Stomach (tissue), 9 donors: ENCODE results near the gene USP37. TPM values are rescaled to one million over a fixed set of nuclear protein-coding genes. Genes with fewer than 3 reads are reported as not detected.
A peak's percentile ranks its signal among the peaks of the same experiment; 100 is the strongest.

ENCODE experiments used
- DNase-seq, 2 donors: peaks; one replicate each; pipeline versions ENCODE4 v3.0.0 to v3.0.0-alpha.2; 2013 to 2019
- H3K27ac ChIP-seq, 5 donors: fragments of 200-600 bp in 4 of 5; sonication (generic) in 4 of 5; one replicate each; pipeline ENCODE4 v1.5.1; 2013 to 2019; ENCODE audit warnings: mild to moderate bottlenecking in 1 of 5, moderate library complexity in 1 of 5
- H3K27me3 ChIP-seq, 3 donors: fragments of 200-600 bp; sonication (generic); one replicate each; pipeline ENCODE4 v1.5.1; 2017 to 2019; ENCODE audit warnings: mixed run types in 1 of 3
- H3K36me3 ChIP-seq, 4 donors: fragments of 200-600 bp; sonication (generic); 1 replicate in 3 of 4; 2 replicates in 1 of 4; pipeline ENCODE4 v1.5.1; 2016 to 2019
- H3K4me1 ChIP-seq, 4 donors: fragments of 200-600 bp; sonication (generic); one replicate each; pipeline ENCODE4 v1.5.1; 2016 to 2019
- H3K4me3 ChIP-seq, 4 donors: fragments of 200-600 bp; sonication (generic) in 3 of 4; one replicate each; pipeline ENCODE4 v1.5.1; 2016 to 2019; ENCODE audit warnings: mild to moderate bottlenecking in 1 of 4
- H3K9me3 ChIP-seq, 4 donors: fragments of 200-600 bp; sonication (generic); one replicate each; pipeline ENCODE4 v1.5.1; 2016 to 2019
- EP300 ChIP-seq: sonication (generic); formaldehyde crosslinking; IDR thresholded peaks from one replicate; pipeline ENCODE4 v1.6.1; 2017; ENCODE audit warnings: antibody characterized with exemption
- POLR2A ChIP-seq, 4 donors: fragments of 450-650 bp; IDR thresholded peaks; one replicate each; pipeline ENCODE4 v1.6.1; 2016; ENCODE audit warnings: antibody characterized with exemption in 4 of 4, control low read depth in 2 of 4, mild to moderate bottlenecking in 1 of 4, moderate library complexity in 1 of 4
- POLR2AphosphoS5 ChIP-seq, 3 donors: sonication (generic); formaldehyde crosslinking; IDR thresholded peaks; one replicate each; pipeline ENCODE4 v1.6.1; 2016; ENCODE audit warnings: antibody characterized with exemption in 3 of 3
- WGBS, 5 donors: extraction: QIAGEN DNeasy Blood & Tissue Kit in 3 of 5; methylation state at CpG; one replicate each; pipeline versions ENCODE4 v1.1.5 to v1.1.7; 2013 to 2018; 5-methylcytosine and 5-hydroxymethylcytosine counted together
- intact Hi-C: fragments of 100-400 bp; cut with DNase I; formaldehyde crosslinking; loops from one replicate; pipeline ENCODE4 v1.15.1; 2023; ENCODE audit warnings: low total_unique reads
- polyA plus RNA-seq, 3 donors: library from polyadenylated mRNA; stranded (reverse); fragments of 200-250 nt; gene quantifications; one replicate each; pipeline ENCODE4 v1.2.3, GENCODE V29; 2013
- total RNA-seq, 5 donors: library from RNA; depleted of rRNA; stranded (reverse); fragments of >200 nt; gene quantifications; one replicate each; pipeline versions ENCODE4 v1.1.0 to v1.2.3, GENCODE V29; 2014 to 2016
- TF ChIP-seq, protein P1 (sequence below), 7 experiments: fragments of 450-650 bp in 4 of 7; fragments of 200-600 bp in 3 of 7; sonication (generic) in 3 of 7; IDR thresholded peaks; one replicate each; pipeline ENCODE4 v1.5.1; 2016 to 2019; ENCODE audit warnings: antibody characterized with exemption in 7 of 7, control low read depth in 2 of 7, mild to moderate bottlenecking in 1 of 7
- donor health status: healthy with polysubstance abuse.
- donor health status: Bipolar disorder and iron deficiency.
- donor health status: healthy.

Gene USP37
- total and polyA plus RNA-seq, 8 donors = 1.6 to 81.4 (median 5.2) TPM

- Histone ChIP-seq H3K9me3 (no peaks in the 10 kb centered on the region), H3K4me1 (peaks cover 0 to 18% (median 3%) of the 10 kb centered on the region in 4 donors), H3K36me3 (peaks cover 22 to 79% (median 71%) of the 10 kb centered on the region in 4 donors), H3K27me3 (no peaks in the 10 kb centered on the region), H3K4me3 (no peak overlapping the region), H3K27ac (peak overlapping the region in 3 of 5 donors; percentile 0 to 63 (median 25))
- no peak for DNase-seq
- intact Hi-C loops = no loop called here
- TF ChIP-seq POLR2A (IDR thresholded peaks at IDR 0.05) (no peak), POLR2AphosphoS5 (IDR thresholded peaks at IDR 0.05) (no peak)
These were observed 90.9 kb downstream of the USP37 start for GRCh38 chr2:218477247-218477646.

GRCh38 chr2:218476676-218477075, 91.5 kb downstream of the USP37 start:
- H3K4me3 ChIP-seq = no peak overlapping the region
- H3K27ac ChIP-seq = peak overlapping the region in 3 of 5 donors; percentile 59 to 71 (median 62)
- peak in 1 of 2 donors; percentile 52 for DNase-seq
- no peaks in the 10 kb centered on the region for H3K27me3 ChIP-seq
- 43 to 74% (median 50%) methylated on average over 3 of the region's 3 CpGs for WGBS, 5 donors
- peaks cover 0 to 19% (median 3%) of the 10 kb centered on the region in 4 donors for H3K4me1 ChIP-seq
- H3K9me3 ChIP-seq = no peaks in the 10 kb centered on the region
- peaks cover 19 to 79% (median 71%) of the 10 kb centered on the region in 4 donors for H3K36me3 ChIP-seq
- TF ChIP-seq EP300 = no peak
- TF ChIP-seq, protein P1, sequence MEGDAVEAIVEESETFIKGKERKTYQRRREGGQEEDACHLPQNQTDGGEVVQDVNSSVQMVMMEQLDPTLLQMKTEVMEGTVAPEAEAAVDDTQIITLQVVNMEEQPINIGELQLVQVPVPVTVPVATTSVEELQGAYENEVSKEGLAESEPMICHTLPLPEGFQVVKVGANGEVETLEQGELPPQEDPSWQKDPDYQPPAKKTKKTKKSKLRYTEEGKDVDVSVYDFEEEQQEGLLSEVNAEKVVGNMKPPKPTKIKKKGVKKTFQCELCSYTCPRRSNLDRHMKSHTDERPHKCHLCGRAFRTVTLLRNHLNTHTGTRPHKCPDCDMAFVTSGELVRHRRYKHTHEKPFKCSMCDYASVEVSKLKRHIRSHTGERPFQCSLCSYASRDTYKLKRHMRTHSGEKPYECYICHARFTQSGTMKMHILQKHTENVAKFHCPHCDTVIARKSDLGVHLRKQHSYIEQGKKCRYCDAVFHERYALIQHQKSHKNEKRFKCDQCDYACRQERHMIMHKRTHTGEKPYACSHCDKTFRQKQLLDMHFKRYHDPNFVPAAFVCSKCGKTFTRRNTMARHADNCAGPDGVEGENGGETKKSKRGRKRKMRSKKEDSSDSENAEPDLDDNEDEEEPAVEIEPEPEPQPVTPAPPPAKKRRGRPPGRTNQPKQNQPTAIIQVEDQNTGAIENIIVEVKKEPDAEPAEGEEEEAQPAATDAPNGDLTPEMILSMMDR (IDR thresholded peaks at IDR 0.05) = no peak
- TF ChIP-seq POLR2AphosphoS5 (IDR thresholded peaks at IDR 0.05) = peak in 1 of 3 donors; percentile 16
- TF ChIP-seq POLR2A (IDR thresholded peaks at IDR 0.05) = no peak
- intact Hi-C loops = no loop called here

- peaks cover 0 to 19% (median 3%) of the 10 kb centered on the region in 4 donors for H3K4me1 ChIP-seq
- H3K36me3 ChIP-seq = peaks cover 17 to 64% (median 54%) of the 10 kb centered on the region in 4 donors
- no peak for DNase-seq
- H3K27ac ChIP-seq = no peak overlapping the region
- no peaks in the 10 kb centered on the region for H3K9me3 ChIP-seq
- H3K4me3 ChIP-seq = no peak overlapping the region
- no peaks in the 10 kb centered on the region for H3K27me3 ChIP-seq
- 65 to 82% (median 80%) methylated on average over 3 of the region's 3 CpGs for WGBS, 5 donors
- intact Hi-C loops = no loop called here
- no peak for TF ChIP-seq POLR2AphosphoS5 (IDR thresholded peaks at IDR 0.05)
- TF ChIP-seq, protein P1 (IDR thresholded peaks at IDR 0.05) = no peak
- TF ChIP-seq EP300 = no peak
- no peak for TF ChIP-seq POLR2A (IDR thresholded peaks at IDR 0.05)
These were observed 93.6 kb downstream of the USP37 start for GRCh38 chr2:218474527-218474926.

DNA sequence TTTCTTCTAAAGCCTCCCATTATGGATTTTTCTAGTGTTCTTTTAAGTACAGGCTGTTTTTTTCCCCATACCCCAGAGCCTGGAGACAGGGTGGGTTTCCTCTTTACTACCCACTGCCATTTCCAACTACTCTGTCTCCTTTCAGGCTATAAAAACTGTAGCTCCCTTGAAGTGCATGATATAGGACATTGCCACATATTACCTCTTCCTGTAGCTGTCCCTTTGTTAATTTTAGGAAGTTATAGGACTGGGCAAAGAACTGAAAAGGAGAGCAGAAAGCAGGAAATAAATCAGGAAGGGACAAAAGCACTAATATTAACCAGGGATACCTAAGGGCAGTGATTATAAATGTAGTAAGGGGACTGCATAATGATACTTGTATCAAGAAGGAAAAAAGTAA, 95.2 kb downstream of the USP37 start:
- Histone ChIP-seq H3K27ac (no peak overlapping the region), H3K4me3 (no peak overlapping the region), H3K36me3 (peaks cover 17 to 56% (median 52%) of the 10 kb centered on the region in 4 donors), H3K4me1 (peaks cover 0 to 12% (median 3%) of the 10 kb centered on the region in 4 donors), H3K9me3 (no peaks in the 10 kb centered on the region), H3K27me3 (no peaks in the 10 kb centered on the region)
- no peak for DNase-seq
- intact Hi-C loops = no loop called here
- TF ChIP-seq, protein P1 (IDR thresholded peaks at IDR 0.05) = no peak

- intact Hi-C loops = no loop called here
- H3K27me3 ChIP-seq = no peaks in the 10 kb centered on the region
- H3K9me3 ChIP-seq = no peaks in the 10 kb centered on the region
- H3K36me3 ChIP-seq = peaks cover 17 to 57% (median 52%) of the 10 kb centered on the region in 4 donors
- DNase-seq = no peak
- TF ChIP-seq, protein P1 (IDR thresholded peaks at IDR 0.05) = no peak
- TF ChIP-seq POLR2AphosphoS5 (IDR thresholded peaks at IDR 0.05) = no peak
- no peak for TF ChIP-seq EP300
- TF ChIP-seq POLR2A (IDR thresholded peaks at IDR 0.05) = no peak
- no peak overlapping the region for H3K27ac ChIP-seq
- peaks cover 0 to 12% (median under 1%) of the 10 kb centered on the region in 4 donors for H3K4me1 ChIP-seq
- H3K4me3 ChIP-seq = no peak overlapping the region
- 54 to 80% (median 75%) methylated on average over 5 of the region's 5 CpGs for WGBS, 5 donors
These were observed 96.2 kb downstream of the USP37 start for GRCh38 chr2:218471982-218472381.
